Large intestine (tissue), 1 donor: Measurements from ENCODE around the gene MIEF2. TPM values are rescaled to one million over a fixed set of nuclear protein-coding genes. Genes with fewer than 3 reads are reported as not detected.

ENCODE experiments used
- polyA plus RNA-seq: library from polyadenylated mRNA; unstranded; fragments of 120-200 nt; gene quantifications from one replicate; pipeline ENCODE4 v1.2.1, GENCODE V29; 2013

Gene MIEF2
- polyA plus RNA-seq, 1 donor: 10.7 TPM

Other genes starting within 250 kb of the MIEF2 start
- 24.8 TPM for gene ATPAF2, start 221.5 kb upstream of the MIEF2 start, polyA plus RNA-seq
- 9.9 TPM for gene GID4, start 221.3 kb upstream of the MIEF2 start, polyA plus RNA-seq
- 38.1 TPM for gene DRG2, start 172.7 kb upstream of the MIEF2 start, polyA plus RNA-seq
- gene MYO15A, start 151.9 kb upstream of the MIEF2 start, polyA plus RNA-seq: 2.0 TPM
- 59.0 TPM for gene ALKBH5, start 76.8 kb upstream of the MIEF2 start, polyA plus RNA-seq
- gene LLGL1, start 35.0 kb upstream of the MIEF2 start, polyA plus RNA-seq: 16.1 TPM
- 161 TPM for gene FLII, start 1.9 kb upstream of the MIEF2 start, polyA plus RNA-seq
- gene TOP3A, start 54.3 kb downstream of the MIEF2 start, polyA plus RNA-seq: 26.4 TPM
- 17.9 TPM for gene SMCR8, start 54.6 kb downstream of the MIEF2 start, polyA plus RNA-seq
- 18.4 TPM for gene SHMT1, start 102.9 kb downstream of the MIEF2 start, polyA plus RNA-seq
- gene EVPLL, start 117.1 kb downstream of the MIEF2 start, polyA plus RNA-seq: not detected
- 0.51 TPM for gene LGALS9C, start 216.1 kb downstream of the MIEF2 start, polyA plus RNA-seq